SK-N-SH (cell line): ENCODE data around the gene PCBP4.

Experiments
- CHD2 ChIP-seq: fragments of 150-350 bp; IDR thresholded peaks from 2 replicates; pipeline ENCODE4 v1.6.1; 2018; ENCODE audit warnings: low read length; ENCODE audit not compliant: partially characterized antibody
- GATA2 ChIP-seq: sonication (generic); formaldehyde crosslinking; IDR thresholded peaks from 2 replicates; pipeline ENCODE4 v1.5.0; 2020; ENCODE audit warnings: mild to moderate bottlenecking, missing genetic modification reagents
- POLR2AphosphoS5 ChIP-seq: IDR thresholded peaks from 2 replicates; pipeline ENCODE4 v1.6.1; 2012; ENCODE audit warnings: low read depth, low read length
- RFX5 ChIP-seq: IDR thresholded peaks from 2 replicates; pipeline ENCODE4 v1.6.1; 2012; ENCODE audit warnings: mild to moderate bottlenecking, improper control_type of control experiment, low read length
- SIN3A ChIP-seq: IDR thresholded peaks from 2 replicates; pipeline ENCODE4 v1.6.1; 2012; ENCODE audit warnings: low read depth, mild to moderate bottlenecking, low read length, moderate library complexity, borderline replicate concordance
- YY1 ChIP-seq: IDR thresholded peaks from 2 replicates; pipeline ENCODE4 v1.4.0; 2012; ENCODE audit warnings: low read depth, mild to moderate bottlenecking
- TF ChIP-seq, protein P1 (sequence below): fragments of 200-600 bp; sonication (generic); IDR thresholded peaks from 2 replicates; pipeline ENCODE4 v1.6.1; 2017; ENCODE audit warnings: antibody characterized with exemption, mild to moderate bottlenecking, moderate library complexity
- TF ChIP-seq, protein P2 (sequence below): fragments of 150-350 bp; IDR thresholded peaks from 2 replicates; pipeline ENCODE4 v1.6.1; 2016; ENCODE audit warnings: mild to moderate bottlenecking, low read depth, low read length
- TF ChIP-seq, protein P3 (sequence below): fragments of 150-350 bp; IDR thresholded peaks from 2 replicates; pipeline ENCODE4 v1.6.1; 2017; ENCODE audit warnings: antibody characterized with exemption, low read length, low read depth, borderline replicate concordance
- TF ChIP-seq, protein P4 (sequence below): IDR thresholded peaks from 2 replicates; pipeline ENCODE4; 2012

DNA sequence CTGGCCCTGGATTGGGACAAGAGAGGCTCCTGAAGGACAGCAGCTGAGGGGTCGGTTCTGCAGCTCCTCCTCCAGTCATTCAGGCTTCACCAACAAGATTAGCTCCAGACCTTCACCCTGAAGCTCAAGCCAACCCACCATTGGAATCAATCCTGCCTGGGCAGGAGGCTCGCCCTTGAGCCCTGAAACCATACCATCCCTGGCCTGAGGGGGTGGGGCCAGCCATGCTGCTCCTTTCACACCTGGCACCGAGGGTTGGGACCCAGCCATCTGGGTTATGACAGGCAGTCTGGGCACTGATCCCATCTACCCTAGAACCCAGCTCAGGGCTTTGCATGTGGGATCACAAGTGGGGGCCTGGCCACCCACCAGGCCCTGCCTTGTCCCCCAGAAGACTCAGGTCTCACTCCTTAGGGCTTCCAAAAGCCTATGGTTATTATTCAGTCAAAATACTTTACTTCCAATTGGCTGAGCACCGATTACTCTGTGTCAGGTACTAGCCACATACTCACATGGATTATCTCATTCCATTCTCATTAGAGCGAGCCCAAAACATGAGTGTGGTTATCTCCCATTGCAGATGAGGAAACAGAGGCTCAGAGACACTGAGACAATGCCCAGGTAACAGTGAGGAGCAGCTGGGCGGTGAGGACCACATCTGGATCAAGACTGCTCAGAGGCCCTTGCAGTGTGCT lies 3.5 kb upstream of the PCBP4 start:
- TF ChIP-seq, protein P1, sequence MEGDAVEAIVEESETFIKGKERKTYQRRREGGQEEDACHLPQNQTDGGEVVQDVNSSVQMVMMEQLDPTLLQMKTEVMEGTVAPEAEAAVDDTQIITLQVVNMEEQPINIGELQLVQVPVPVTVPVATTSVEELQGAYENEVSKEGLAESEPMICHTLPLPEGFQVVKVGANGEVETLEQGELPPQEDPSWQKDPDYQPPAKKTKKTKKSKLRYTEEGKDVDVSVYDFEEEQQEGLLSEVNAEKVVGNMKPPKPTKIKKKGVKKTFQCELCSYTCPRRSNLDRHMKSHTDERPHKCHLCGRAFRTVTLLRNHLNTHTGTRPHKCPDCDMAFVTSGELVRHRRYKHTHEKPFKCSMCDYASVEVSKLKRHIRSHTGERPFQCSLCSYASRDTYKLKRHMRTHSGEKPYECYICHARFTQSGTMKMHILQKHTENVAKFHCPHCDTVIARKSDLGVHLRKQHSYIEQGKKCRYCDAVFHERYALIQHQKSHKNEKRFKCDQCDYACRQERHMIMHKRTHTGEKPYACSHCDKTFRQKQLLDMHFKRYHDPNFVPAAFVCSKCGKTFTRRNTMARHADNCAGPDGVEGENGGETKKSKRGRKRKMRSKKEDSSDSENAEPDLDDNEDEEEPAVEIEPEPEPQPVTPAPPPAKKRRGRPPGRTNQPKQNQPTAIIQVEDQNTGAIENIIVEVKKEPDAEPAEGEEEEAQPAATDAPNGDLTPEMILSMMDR, result no peak
- TF ChIP-seq RFX5 (no peak), GATA2 (no peak), POLR2AphosphoS5 (no peak), SIN3A (no peak), YY1 (no peak), CHD2 (no peak)
- TF ChIP-seq, protein P2, sequence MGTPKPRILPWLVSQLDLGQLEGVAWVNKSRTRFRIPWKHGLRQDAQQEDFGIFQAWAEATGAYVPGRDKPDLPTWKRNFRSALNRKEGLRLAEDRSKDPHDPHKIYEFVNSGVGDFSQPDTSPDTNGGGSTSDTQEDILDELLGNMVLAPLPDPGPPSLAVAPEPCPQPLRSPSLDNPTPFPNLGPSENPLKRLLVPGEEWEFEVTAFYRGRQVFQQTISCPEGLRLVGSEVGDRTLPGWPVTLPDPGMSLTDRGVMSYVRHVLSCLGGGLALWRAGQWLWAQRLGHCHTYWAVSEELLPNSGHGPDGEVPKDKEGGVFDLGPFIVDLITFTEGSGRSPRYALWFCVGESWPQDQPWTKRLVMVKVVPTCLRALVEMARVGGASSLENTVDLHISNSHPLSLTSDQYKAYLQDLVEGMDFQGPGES, result no peak
- TF ChIP-seq, protein P3, sequence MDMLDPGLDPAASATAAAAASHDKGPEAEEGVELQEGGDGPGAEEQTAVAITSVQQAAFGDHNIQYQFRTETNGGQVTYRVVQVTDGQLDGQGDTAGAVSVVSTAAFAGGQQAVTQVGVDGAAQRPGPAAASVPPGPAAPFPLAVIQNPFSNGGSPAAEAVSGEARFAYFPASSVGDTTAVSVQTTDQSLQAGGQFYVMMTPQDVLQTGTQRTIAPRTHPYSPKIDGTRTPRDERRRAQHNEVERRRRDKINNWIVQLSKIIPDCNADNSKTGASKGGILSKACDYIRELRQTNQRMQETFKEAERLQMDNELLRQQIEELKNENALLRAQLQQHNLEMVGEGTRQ, result no peak
- TF ChIP-seq, protein P4, sequence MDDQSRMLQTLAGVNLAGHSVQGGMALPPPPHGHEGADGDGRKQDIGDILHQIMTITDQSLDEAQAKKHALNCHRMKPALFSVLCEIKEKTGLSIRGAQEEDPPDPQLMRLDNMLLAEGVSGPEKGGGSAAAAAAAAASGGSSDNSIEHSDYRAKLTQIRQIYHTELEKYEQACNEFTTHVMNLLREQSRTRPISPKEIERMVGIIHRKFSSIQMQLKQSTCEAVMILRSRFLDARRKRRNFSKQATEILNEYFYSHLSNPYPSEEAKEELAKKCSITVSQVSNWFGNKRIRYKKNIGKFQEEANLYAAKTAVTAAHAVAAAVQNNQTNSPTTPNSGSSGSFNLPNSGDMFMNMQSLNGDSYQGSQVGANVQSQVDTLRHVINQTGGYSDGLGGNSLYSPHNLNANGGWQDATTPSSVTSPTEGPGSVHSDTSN, result no peak
